ENCODE data around the gene NSUN3.

Gene NSUN3

GRCh38 chr3:94172695-94173310, 109.9 kb downstream of the NSUN3 start:
- DNase-seq (ENCODE audit: low read depth in 1 of 2, low spot score in 1 of 2): no peak
- Histone ChIP-seq H3K27ac (replicated peaks) (no peak overlapping the region), H3K4me3 (replicated peaks; ENCODE audit: insufficient read depth, low read length) (no peak overlapping the region), H3K27me3 (ENCODE audit: insufficient read depth, poor library complexity, severe bottlenecking) (no peaks in the 10 kb centered on the region)
- TF ChIP-seq CTCF (IDR thresholded peaks at IDR 0.05; ENCODE audit: insufficient read depth, low read length) (no peak), SPI1 (IDR thresholded peaks at IDR 0.05; ENCODE audit: borderline replicate concordance, low read depth) (no peak)

- TF ChIP-seq SPI1 (IDR thresholded peaks at IDR 0.05; ENCODE audit: borderline replicate concordance, low read depth) (no peak), GABPA (IDR thresholded peaks at IDR 0.05; ENCODE audit: low read depth) (no peak), CTCF (IDR thresholded peaks at IDR 0.05; ENCODE audit: insufficient read depth, low read length) (no peak), POLR2AphosphoS5 (IDR thresholded peaks at IDR 0.05; ENCODE audit: low read depth) (no peak), REST (IDR thresholded peaks at IDR 0.05; ENCODE audit: insufficient replicate concordance, low read depth) (no peak)
- H3K27ac ChIP-seq (replicated peaks): no peak overlapping the region
- H3K4me3 ChIP-seq (replicated peaks; ENCODE audit: insufficient read depth, low read length): no peak overlapping the region
- no peak for DNase-seq (ENCODE audit: low read depth in 1 of 2, low spot score in 1 of 2)
- H3K27me3 ChIP-seq (ENCODE audit: insufficient read depth, poor library complexity, severe bottlenecking): no peaks in the 10 kb centered on the region
Observed at GRCh38 chr3:94173673-94174434, 111.0 kb downstream of the NSUN3 start.

- no peak for TF ChIP-seq REST (IDR thresholded peaks at IDR 0.05; ENCODE audit: insufficient replicate concordance, low read depth)
- no peak for TF ChIP-seq GABPA (IDR thresholded peaks at IDR 0.05; ENCODE audit: low read depth)
- TF ChIP-seq SPI1 (IDR thresholded peaks at IDR 0.05; ENCODE audit: borderline replicate concordance, low read depth): no peak
- TF ChIP-seq CTCF (IDR thresholded peaks at IDR 0.05; ENCODE audit: insufficient read depth, low read length): no peak
- TF ChIP-seq POLR2AphosphoS5 (IDR thresholded peaks at IDR 0.05; ENCODE audit: low read depth): no peak
- H3K27ac ChIP-seq (replicated peaks): no peak overlapping the region
- DNase-seq (ENCODE audit: low read depth in 1 of 2, low spot score in 1 of 2): no peak
- no peaks in the 10 kb centered on the region for H3K27me3 ChIP-seq (ENCODE audit: insufficient read depth, poor library complexity, severe bottlenecking)
- no peak overlapping the region for H3K4me3 ChIP-seq (replicated peaks; ENCODE audit: insufficient read depth, low read length)
Observed at GRCh38 chr3:94175677-94176076, 112.8 kb downstream of the NSUN3 start.
